ENCODE results near the gene LHX1. TPM values are rescaled to one million over a fixed set of nuclear protein-coding genes. Genes with fewer than 3 reads are reported as not detected.

The LHX1 gene
- polyA plus RNA-seq, 3 donors = not detected

DNA sequence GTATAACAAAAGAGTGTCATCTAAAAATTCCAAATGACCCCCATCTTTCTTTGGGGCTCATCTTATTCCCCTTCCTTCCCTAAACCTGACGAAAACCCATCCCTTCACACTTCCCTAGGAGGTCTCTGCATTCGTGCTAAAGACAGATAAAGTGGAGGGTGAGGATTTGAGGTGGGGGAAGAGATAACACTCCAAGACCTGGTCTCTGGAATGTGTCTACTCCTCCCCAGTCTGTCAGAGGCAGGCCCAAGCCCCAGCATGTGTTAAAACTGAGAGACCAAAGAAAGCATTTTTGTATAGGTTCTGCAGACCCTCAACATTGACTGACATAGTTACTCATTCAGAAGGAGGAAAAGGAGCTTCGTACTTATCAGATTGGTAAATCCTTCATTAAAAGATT lies 11.0 kb upstream of the LHX1 start:
- H3K9ac ChIP-seq (ENCODE audit: insufficient read depth, low read length, poor library complexity, severe bottlenecking) = no peak overlapping the region
- H3K4me3 ChIP-seq (replicated peaks in 1 of 3; ENCODE audit: low read depth in 2 of 3, low read length in 3 of 3) = no peak overlapping the region
- peaks cover under 1 to 7% of the 10 kb centered on the region in 2 donors for H3K9me3 ChIP-seq (replicated peaks in 1 of 2; ENCODE audit: control insufficient read depth in 1 of 2, insufficient read depth in 1 of 2, low read length in 2 of 2)
- H4K20me1 ChIP-seq (ENCODE audit: insufficient read depth, low read length) = no peaks in the 10 kb centered on the region
- DNase-seq = no peak
- H3K4me1 ChIP-seq (ENCODE audit: control insufficient read depth in 1 of 2, insufficient read depth in 2 of 2, low read length in 2 of 2) = peaks cover 15% of the 10 kb centered on the region in 2 donors
- Mint-ChIP-seq H3K27me3 (ENCODE audit: low read depth in 3 of 3) (peaks cover 51 to 74% (median 63%) of the 10 kb centered on the region in 3 donors), H3K27ac (no peak overlapping the region), H3K36me3 (peaks cover 6 to 17% of the 10 kb centered on the region in 2 donors), H3K4me3 (peak overlapping the region in 1 of 2 donors; percentile 68), H3K9me3 (peaks cover 0 to 25% (median 10%) of the 10 kb centered on the region in 7 donors), H3K4me1 (peaks cover 17% of the 10 kb centered on the region)
- no peak overlapping the region for H3K27ac ChIP-seq (ENCODE audit: low read depth in 1 of 2, low read length in 2 of 2)
- H3K4me2 ChIP-seq (replicated peaks; ENCODE audit: extremely low read depth, low read length, poor library complexity, severe bottlenecking) = no peak overlapping the region
- TF ChIP-seq, protein P1, sequence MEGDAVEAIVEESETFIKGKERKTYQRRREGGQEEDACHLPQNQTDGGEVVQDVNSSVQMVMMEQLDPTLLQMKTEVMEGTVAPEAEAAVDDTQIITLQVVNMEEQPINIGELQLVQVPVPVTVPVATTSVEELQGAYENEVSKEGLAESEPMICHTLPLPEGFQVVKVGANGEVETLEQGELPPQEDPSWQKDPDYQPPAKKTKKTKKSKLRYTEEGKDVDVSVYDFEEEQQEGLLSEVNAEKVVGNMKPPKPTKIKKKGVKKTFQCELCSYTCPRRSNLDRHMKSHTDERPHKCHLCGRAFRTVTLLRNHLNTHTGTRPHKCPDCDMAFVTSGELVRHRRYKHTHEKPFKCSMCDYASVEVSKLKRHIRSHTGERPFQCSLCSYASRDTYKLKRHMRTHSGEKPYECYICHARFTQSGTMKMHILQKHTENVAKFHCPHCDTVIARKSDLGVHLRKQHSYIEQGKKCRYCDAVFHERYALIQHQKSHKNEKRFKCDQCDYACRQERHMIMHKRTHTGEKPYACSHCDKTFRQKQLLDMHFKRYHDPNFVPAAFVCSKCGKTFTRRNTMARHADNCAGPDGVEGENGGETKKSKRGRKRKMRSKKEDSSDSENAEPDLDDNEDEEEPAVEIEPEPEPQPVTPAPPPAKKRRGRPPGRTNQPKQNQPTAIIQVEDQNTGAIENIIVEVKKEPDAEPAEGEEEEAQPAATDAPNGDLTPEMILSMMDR (IDR thresholded peaks at IDR 0.05) = no peak
- H3K79me2 ChIP-seq (ENCODE audit: insufficient read depth, low read length) = no peaks in the 10 kb centered on the region
- H3K36me3 ChIP-seq (replicated peaks in 1 of 2; ENCODE audit: control insufficient read depth in 1 of 2, insufficient read depth in 2 of 2, low read length in 2 of 2) = no peaks in the 10 kb centered on the region
- intact Hi-C loops (cut with micrococcal nuclease) = no loop called here
- H3K27me3 ChIP-seq (ENCODE audit: control insufficient read depth in 2 of 2, insufficient read depth in 2 of 2, low read length in 2 of 2) = peaks cover 26 to 63% of the 10 kb centered on the region in 2 donors
- H2AFZ ChIP-seq (ENCODE audit: insufficient read depth, low read depth, low read length, poor library complexity, severe bottlenecking) = no peak overlapping the region
- no CpG with 5 or more reads among the region's 3 CpGs for WGBS (ENCODE audit: insufficient coverage)

- Histone ChIP-seq H3K4me1 (ENCODE audit: control insufficient read depth in 1 of 2, insufficient read depth in 2 of 2, low read length in 2 of 2) (peaks cover 17 to 18% of the 10 kb centered on the region in 2 donors), H3K36me3 (replicated peaks in 1 of 2; ENCODE audit: control insufficient read depth in 1 of 2, insufficient read depth in 2 of 2, low read length in 2 of 2) (no peaks in the 10 kb centered on the region), H2AFZ (ENCODE audit: insufficient read depth, low read depth, low read length, poor library complexity, severe bottlenecking) (no peak overlapping the region), H3K9ac (ENCODE audit: insufficient read depth, low read length, poor library complexity, severe bottlenecking) (no peak overlapping the region), H3K79me2 (ENCODE audit: insufficient read depth, low read length) (no peaks in the 10 kb centered on the region), H3K27ac (ENCODE audit: low read depth in 1 of 2, low read length in 2 of 2) (no peak overlapping the region), H3K27me3 (ENCODE audit: control insufficient read depth in 2 of 2, insufficient read depth in 2 of 2, low read length in 2 of 2) (peaks cover 30 to 63% of the 10 kb centered on the region in 2 donors), H4K20me1 (ENCODE audit: insufficient read depth, low read length) (no peaks in the 10 kb centered on the region), H3K9me3 (replicated peaks in 1 of 2; ENCODE audit: control insufficient read depth in 1 of 2, insufficient read depth in 1 of 2, low read length in 2 of 2) (peaks cover 3 to 12% of the 10 kb centered on the region in 2 donors), H3K4me3 (replicated peaks in 1 of 3; ENCODE audit: low read depth in 2 of 3, low read length in 3 of 3) (no peak overlapping the region), H3K4me2 (replicated peaks; ENCODE audit: extremely low read depth, low read length, poor library complexity, severe bottlenecking) (no peak overlapping the region)
- Mint-ChIP-seq H3K36me3 (peaks cover 6 to 21% of the 10 kb centered on the region in 2 donors), H3K9me3 (peaks cover 0 to 29% (median 12%) of the 10 kb centered on the region in 7 donors), H3K27me3 (ENCODE audit: low read depth in 3 of 3) (peaks cover 51 to 74% (median 63%) of the 10 kb centered on the region in 3 donors), H3K4me3 (peak overlapping the region in 1 of 2 donors; percentile 53), H3K4me1 (peaks cover 22% of the 10 kb centered on the region), H3K27ac (no peak overlapping the region)
- WGBS (ENCODE audit: insufficient coverage) = no CpG with 5 or more reads among the region's 2 CpGs
- TF ChIP-seq, protein P1 (IDR thresholded peaks at IDR 0.05) = no peak
- DNase-seq = no peak
- intact Hi-C loops (cut with micrococcal nuclease) = no loop called here
Observed at GRCh38 chr17:36926701-36927100, 10.6 kb upstream of the LHX1 start.
